ENCODE measurements around the gene ANOS1. TPM values are rescaled to one million over a fixed set of nuclear protein-coding genes. Genes with fewer than 3 reads are reported as not detected.

Gene ANOS1
- total and polyA plus RNA-seq, 2 of the 8 experiments (the other 6 are each of a cell fraction or from before 2014, with no cell fraction given): 34.4 to 59.0 TPM

DNA sequence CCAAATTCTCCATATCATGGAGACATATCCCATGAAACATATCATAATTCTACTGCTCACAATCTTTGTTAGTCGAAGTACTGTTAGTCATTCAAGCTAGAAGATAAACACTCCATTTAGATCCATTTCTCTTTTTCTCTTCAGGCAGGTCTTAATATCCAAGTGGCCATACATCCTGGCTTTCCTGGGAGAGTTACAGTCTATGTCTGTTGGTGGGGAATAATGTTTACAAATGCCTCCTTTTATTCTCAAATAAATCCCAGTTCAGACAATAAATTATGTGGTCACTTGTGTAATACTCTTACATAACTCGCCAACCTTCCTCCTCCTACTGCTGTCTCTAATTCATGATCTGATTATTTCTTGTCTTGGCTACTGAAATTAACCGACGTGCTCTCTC is 185.2 kb downstream of the ANOS1 start (continued):
- TF ChIP-seq, protein P1, sequence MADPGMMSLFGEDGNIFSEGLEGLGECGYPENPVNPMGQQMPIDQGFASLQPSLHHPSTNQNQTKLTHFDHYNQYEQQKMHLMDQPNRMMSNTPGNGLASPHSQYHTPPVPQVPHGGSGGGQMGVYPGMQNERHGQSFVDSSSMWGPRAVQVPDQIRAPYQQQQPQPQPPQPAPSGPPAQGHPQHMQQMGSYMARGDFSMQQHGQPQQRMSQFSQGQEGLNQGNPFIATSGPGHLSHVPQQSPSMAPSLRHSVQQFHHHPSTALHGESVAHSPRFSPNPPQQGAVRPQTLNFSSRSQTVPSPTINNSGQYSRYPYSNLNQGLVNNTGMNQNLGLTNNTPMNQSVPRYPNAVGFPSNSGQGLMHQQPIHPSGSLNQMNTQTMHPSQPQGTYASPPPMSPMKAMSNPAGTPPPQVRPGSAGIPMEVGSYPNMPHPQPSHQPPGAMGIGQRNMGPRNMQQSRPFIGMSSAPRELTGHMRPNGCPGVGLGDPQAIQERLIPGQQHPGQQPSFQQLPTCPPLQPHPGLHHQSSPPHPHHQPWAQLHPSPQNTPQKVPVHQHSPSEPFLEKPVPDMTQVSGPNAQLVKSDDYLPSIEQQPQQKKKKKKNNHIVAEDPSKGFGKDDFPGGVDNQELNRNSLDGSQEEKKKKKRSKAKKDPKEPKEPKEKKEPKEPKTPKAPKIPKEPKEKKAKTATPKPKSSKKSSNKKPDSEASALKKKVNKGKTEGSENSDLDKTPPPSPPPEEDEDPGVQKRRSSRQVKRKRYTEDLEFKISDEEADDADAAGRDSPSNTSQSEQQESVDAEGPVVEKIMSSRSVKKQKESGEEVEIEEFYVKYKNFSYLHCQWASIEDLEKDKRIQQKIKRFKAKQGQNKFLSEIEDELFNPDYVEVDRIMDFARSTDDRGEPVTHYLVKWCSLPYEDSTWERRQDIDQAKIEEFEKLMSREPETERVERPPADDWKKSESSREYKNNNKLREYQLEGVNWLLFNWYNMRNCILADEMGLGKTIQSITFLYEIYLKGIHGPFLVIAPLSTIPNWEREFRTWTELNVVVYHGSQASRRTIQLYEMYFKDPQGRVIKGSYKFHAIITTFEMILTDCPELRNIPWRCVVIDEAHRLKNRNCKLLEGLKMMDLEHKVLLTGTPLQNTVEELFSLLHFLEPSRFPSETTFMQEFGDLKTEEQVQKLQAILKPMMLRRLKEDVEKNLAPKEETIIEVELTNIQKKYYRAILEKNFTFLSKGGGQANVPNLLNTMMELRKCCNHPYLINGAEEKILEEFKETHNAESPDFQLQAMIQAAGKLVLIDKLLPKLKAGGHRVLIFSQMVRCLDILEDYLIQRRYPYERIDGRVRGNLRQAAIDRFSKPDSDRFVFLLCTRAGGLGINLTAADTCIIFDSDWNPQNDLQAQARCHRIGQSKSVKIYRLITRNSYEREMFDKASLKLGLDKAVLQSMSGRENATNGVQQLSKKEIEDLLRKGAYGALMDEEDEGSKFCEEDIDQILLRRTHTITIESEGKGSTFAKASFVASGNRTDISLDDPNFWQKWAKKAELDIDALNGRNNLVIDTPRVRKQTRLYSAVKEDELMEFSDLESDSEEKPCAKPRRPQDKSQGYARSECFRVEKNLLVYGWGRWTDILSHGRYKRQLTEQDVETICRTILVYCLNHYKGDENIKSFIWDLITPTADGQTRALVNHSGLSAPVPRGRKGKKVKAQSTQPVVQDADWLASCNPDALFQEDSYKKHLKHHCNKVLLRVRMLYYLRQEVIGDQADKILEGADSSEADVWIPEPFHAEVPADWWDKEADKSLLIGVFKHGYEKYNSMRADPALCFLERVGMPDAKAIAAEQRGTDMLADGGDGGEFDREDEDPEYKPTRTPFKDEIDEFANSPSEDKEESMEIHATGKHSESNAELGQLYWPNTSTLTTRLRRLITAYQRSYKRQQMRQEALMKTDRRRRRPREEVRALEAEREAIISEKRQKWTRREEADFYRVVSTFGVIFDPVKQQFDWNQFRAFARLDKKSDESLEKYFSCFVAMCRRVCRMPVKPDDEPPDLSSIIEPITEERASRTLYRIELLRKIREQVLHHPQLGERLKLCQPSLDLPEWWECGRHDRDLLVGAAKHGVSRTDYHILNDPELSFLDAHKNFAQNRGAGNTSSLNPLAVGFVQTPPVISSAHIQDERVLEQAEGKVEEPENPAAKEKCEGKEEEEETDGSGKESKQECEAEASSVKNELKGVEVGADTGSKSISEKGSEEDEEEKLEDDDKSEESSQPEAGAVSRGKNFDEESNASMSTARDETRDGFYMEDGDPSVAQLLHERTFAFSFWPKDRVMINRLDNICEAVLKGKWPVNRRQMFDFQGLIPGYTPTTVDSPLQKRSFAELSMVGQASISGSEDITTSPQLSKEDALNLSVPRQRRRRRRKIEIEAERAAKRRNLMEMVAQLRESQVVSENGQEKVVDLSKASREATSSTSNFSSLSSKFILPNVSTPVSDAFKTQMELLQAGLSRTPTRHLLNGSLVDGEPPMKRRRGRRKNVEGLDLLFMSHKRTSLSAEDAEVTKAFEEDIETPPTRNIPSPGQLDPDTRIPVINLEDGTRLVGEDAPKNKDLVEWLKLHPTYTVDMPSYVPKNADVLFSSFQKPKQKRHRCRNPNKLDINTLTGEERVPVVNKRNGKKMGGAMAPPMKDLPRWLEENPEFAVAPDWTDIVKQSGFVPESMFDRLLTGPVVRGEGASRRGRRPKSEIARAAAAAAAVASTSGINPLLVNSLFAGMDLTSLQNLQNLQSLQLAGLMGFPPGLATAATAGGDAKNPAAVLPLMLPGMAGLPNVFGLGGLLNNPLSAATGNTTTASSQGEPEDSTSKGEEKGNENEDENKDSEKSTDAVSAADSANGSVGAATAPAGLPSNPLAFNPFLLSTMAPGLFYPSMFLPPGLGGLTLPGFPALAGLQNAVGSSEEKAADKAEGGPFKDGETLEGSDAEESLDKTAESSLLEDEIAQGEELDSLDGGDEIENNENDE (IDR thresholded peaks at IDR 0.05; ENCODE audit: insufficient replicate concordance, low read length): no peak
- TF ChIP-seq GABPA (IDR thresholded peaks at IDR 0.05; ENCODE audit: borderline replicate concordance, insufficient read depth, low read length): no peak
- TF ChIP-seq, protein P2, sequence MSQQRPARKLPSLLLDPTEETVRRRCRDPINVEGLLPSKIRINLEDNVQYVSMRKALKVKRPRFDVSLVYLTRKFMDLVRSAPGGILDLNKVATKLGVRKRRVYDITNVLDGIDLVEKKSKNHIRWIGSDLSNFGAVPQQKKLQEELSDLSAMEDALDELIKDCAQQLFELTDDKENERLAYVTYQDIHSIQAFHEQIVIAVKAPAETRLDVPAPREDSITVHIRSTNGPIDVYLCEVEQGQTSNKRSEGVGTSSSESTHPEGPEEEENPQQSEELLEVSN (IDR thresholded peaks at IDR 0.05): no peak
- TF ChIP-seq ASH2L (IDR thresholded peaks at IDR 0.05; ENCODE audit: low read length): no peak
- TF ChIP-seq TEAD4 (IDR thresholded peaks at IDR 0.05; ENCODE audit: low read depth, low read length): no peak
- TF ChIP-seq, protein P3, sequence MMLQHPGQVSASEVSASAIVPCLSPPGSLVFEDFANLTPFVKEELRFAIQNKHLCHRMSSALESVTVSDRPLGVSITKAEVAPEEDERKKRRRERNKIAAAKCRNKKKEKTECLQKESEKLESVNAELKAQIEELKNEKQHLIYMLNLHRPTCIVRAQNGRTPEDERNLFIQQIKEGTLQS (IDR thresholded peaks at IDR 0.05; ENCODE audit: insufficient read depth, low read depth, low read length): no peak
- TF ChIP-seq, protein P4, sequence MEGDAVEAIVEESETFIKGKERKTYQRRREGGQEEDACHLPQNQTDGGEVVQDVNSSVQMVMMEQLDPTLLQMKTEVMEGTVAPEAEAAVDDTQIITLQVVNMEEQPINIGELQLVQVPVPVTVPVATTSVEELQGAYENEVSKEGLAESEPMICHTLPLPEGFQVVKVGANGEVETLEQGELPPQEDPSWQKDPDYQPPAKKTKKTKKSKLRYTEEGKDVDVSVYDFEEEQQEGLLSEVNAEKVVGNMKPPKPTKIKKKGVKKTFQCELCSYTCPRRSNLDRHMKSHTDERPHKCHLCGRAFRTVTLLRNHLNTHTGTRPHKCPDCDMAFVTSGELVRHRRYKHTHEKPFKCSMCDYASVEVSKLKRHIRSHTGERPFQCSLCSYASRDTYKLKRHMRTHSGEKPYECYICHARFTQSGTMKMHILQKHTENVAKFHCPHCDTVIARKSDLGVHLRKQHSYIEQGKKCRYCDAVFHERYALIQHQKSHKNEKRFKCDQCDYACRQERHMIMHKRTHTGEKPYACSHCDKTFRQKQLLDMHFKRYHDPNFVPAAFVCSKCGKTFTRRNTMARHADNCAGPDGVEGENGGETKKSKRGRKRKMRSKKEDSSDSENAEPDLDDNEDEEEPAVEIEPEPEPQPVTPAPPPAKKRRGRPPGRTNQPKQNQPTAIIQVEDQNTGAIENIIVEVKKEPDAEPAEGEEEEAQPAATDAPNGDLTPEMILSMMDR (IDR thresholded peaks at IDR 0.05; ENCODE audit: control extremely low read depth in 1 of 3, insufficient read depth in 1 of 3, low read depth in 1 of 3, low read length in 3 of 3): no peak
- no peak for TF ChIP-seq BRCA1 (IDR thresholded peaks at IDR 0.05; ENCODE audit: low read depth, low read length)
